Activated B cell treated with CpG ODN at 0.5 μM for 24 hours (primary cell): ENCODE data around the gene STK24. TPM values are rescaled to one million over a fixed set of nuclear protein-coding genes. Genes with fewer than 3 reads are reported as not detected.
A peak's percentile ranks its signal among the peaks of the same experiment; 100 is the strongest.

Experiments used
- ATAC-seq: fragments of 200-7000 bp; cut with Tn5 transposase; one replicate; pipeline ENCODE4 v1.10.0; 2021; ENCODE audit warnings: low read depth, mild to moderate bottlenecking, moderate library complexity
- CTCF ChIA-PET: fragments of 350-600 bp; sonication (Branson Sonifier 250); formaldehyde crosslinking; loops from one replicate; lab custom pipeline; 2021; ENCODE audit warnings: antibody characterized with exemption; lab: Charles Lee
- POLR2A ChIA-PET: fragments of 350-600 bp; sonication (Branson Sonifier 250); formaldehyde crosslinking; loops from one replicate; lab custom pipeline; 2021; ENCODE audit warnings: antibody characterized with exemption; lab: Charles Lee
- DNase-seq: peaks from one replicate; pipeline ENCODE4 v3.0.0; 2022
- H3K27ac Mint-ChIP-seq: one replicate; pipeline ENCODE4 v1.8.0; 2020; ENCODE audit warnings: mixed read lengths
- H3K27me3 Mint-ChIP-seq: one replicate; pipeline ENCODE4 v1.8.0; 2021; ENCODE audit warnings: mixed read lengths
- H3K36me3 Mint-ChIP-seq: one replicate; pipeline ENCODE4 v1.8.0; 2021; ENCODE audit warnings: low read depth, mixed read lengths
- H3K4me1 Mint-ChIP-seq: one replicate; pipeline ENCODE4 v1.8.0; 2021; ENCODE audit warnings: mixed read lengths
- H3K4me3 Mint-ChIP-seq: one replicate; pipeline ENCODE4 v1.8.0; 2020; ENCODE audit warnings: mild to moderate bottlenecking, mixed read lengths
- H3K9me3 Mint-ChIP-seq: one replicate; pipeline ENCODE4 v1.8.0; 2020; ENCODE audit warnings: mixed read lengths
- intact Hi-C: fragments of 100-400 bp; cut with micrococcal nuclease; formaldehyde crosslinking; loops from one replicate; pipeline ENCODE4 v1.15.1; 2024
- total RNA-seq: library from RNA; stranded (reverse); gene quantifications from 2 replicates; pipeline ENCODE4 v1.2.3, GENCODE V29; 2022
- TF ChIP-seq, protein P1 (sequence below): fragments of 200-600 bp; IDR thresholded peaks from one replicate; pipeline ENCODE4 v1.8.0; 2022; ENCODE audit warnings: antibody characterized with exemption, mild to moderate bottlenecking

STK24 gene
- total RNA-seq, 1 donor from 2014 or later, result 84.8 TPM

DNA sequence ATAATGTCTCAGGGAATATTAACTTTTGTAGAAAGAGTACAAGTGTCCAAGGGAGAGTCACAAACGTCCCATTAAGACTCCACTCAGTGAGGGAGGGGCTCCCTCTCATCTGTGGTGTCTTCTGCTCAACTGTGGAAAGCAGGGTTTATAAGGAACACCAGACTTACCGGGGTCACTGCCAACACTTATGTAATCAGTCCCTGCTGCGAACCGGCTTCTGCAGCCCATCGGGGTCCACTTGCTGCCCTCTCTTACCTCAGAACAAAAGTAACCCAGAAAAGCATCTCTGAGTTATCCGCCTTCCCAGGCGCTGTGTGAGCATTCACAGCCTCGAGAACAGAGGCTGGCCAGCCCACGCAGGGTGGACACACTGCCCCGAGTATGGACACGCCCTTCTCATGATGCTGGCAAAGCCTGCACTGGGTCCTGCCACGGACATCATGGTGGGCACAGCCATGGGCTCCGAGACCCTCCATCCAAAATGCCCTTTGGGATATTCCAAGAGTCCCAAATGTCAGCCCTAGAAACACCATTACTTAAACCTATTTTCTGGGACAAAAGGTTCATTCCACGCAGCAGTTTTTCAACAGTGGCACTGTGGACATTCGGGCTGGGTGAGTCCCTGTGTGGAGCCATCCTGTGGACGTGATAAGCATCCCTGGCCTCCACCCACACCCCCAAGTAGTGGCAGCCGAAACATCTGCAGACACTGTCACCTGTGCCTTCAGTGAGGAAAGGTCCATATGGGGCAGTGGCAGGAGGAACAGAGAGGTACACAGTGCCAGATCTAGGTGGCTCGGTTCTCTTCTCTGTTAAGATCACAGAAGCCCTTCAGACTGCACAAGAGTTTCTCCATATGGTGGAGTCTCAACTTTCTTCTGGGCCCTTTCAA, 63.9 kb downstream of the STK24 start:
- no peaks in the 10 kb centered on the region for H3K27me3 Mint-ChIP-seq
- ChIA-PET CTCF (no interaction called here), POLR2A (no interaction called here)
- H3K4me3 Mint-ChIP-seq, result no peak overlapping the region
- H3K27ac Mint-ChIP-seq, result peak overlapping the region; percentile 96
- peaks cover 27% of the 10 kb centered on the region for H3K36me3 Mint-ChIP-seq
- TF ChIP-seq, protein P1, sequence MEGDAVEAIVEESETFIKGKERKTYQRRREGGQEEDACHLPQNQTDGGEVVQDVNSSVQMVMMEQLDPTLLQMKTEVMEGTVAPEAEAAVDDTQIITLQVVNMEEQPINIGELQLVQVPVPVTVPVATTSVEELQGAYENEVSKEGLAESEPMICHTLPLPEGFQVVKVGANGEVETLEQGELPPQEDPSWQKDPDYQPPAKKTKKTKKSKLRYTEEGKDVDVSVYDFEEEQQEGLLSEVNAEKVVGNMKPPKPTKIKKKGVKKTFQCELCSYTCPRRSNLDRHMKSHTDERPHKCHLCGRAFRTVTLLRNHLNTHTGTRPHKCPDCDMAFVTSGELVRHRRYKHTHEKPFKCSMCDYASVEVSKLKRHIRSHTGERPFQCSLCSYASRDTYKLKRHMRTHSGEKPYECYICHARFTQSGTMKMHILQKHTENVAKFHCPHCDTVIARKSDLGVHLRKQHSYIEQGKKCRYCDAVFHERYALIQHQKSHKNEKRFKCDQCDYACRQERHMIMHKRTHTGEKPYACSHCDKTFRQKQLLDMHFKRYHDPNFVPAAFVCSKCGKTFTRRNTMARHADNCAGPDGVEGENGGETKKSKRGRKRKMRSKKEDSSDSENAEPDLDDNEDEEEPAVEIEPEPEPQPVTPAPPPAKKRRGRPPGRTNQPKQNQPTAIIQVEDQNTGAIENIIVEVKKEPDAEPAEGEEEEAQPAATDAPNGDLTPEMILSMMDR, result no peak
- H3K9me3 Mint-ChIP-seq, result no peaks in the 10 kb centered on the region
- peaks cover 100% of the 10 kb centered on the region for H3K4me1 Mint-ChIP-seq
- ATAC-seq (no peak), DNase-seq (no peak)
- intact Hi-C loops, result no loop called here

DNA sequence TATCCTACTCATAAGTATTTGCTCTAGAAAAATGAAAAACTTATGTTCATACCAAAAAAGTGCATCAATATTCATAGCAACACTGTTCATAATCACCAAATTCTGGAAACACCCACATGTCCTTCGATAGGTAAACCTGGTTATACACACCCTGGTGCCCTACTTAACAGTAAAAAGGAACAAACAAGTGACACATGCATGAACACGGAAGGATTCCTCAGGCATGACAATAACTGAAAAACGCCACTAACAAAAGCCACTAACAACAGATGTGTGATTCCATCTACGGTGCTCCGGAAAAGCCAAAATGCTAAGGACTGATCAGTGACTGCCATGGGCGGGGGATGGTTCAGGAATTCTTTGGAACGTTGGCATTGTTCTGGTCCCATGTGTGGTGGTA, 65.5 kb downstream of the STK24 start:
- H3K36me3 Mint-ChIP-seq, result peaks cover 18% of the 10 kb centered on the region
- no peaks in the 10 kb centered on the region for H3K27me3 Mint-ChIP-seq
- intact Hi-C loops, result no loop called here
- peaks cover 100% of the 10 kb centered on the region for H3K4me1 Mint-ChIP-seq
- ATAC-seq, result peak; percentile 28
- TF ChIP-seq, protein P1, result no peak
- no peaks in the 10 kb centered on the region for H3K9me3 Mint-ChIP-seq
- peak overlapping the region; percentile 96 for H3K27ac Mint-ChIP-seq
- POLR2A ChIA-PET, result interaction anchor here (0.7 to 2.7 kb wide), 4 partner anchors 9 to 77 kb away, joined by 3 to 18 read pairs (median 3); no protein-coding TSS in a partner anchor
- peak overlapping the region; percentile 20 for H3K4me3 Mint-ChIP-seq
- DNase-seq, result no peak
- CTCF ChIA-PET, result no interaction called here

DNA sequence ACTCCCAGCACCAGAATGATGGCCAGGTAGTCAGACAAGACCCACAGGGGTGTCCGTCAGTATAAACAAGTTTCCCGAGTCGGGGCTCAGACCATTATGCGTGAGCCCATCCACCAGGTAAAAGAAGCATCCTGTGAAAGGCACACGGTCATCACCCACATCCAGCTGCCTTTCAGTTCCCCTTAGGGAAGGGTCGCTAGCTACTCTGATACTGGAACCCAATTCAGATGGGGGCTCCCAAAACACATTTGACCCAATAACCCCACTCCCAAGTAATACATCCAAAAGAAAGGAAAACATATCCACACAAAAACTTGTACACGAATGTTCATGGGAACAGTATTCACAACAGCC, 66.8 kb downstream of the STK24 start:
- Mint-ChIP-seq H3K4me3 (peak overlapping the region; percentile 9), H3K4me1 (peaks cover 100% of the 10 kb centered on the region), H3K27ac (peak overlapping the region; percentile 96), H3K27me3 (no peaks in the 10 kb centered on the region), H3K9me3 (no peaks in the 10 kb centered on the region), H3K36me3 (peaks cover 12% of the 10 kb centered on the region)
- DNase-seq (no peak), ATAC-seq (no peak)
- CTCF ChIA-PET, result interaction anchor here (0.6 kb wide), 1 partner anchor 143 kb away, joined by 3 read pairs; no protein-coding TSS in a partner anchor
- intact Hi-C loops, result no loop called here
- TF ChIP-seq, protein P1, result no peak
- POLR2A ChIA-PET, result interaction anchor here (0.5 to 2.7 kb wide), 9 partner anchors 10 to 67 kb away, joined by 3 to 18 read pairs (median 5); partner anchors contain the start of gene STK24

DNA sequence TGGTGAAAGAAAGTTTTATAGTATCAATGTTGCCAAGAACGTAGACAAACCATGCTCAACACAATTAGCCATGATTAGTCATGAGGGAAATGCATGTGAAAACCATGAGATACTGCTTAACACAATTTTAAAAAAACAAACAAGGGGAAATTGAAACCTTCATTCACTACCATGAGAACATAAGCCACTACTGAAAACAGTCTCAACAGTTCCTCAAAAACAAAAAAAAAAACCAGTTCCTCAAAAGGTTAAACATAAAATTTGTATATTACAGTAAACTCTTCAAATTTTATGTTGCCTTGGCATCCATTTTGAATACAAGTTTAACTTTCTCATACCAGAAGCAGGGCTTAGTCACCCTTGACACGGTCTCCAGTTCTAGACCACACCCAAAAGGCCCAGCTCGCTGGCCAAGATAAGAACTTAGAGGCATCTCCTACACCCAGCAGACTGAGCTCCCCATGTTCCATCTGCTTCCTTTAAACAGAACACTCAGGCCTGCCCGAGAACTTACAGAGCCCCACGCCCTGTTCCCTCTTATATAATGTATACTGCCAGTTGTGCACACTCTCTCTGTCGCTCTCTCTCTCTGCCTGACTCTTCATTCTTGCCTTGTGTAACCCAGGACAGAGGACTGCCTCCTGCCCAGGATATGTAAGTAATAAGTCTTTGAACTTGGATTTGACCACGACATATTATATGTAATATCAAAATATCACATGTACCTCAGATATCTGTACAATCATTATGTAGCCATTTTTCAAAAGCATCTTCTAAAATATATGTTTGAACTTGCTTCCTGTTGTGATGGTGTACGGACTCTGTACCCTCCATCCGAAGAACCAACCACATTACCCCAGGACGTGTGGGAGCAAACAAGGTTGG, 67.4 kb downstream of the STK24 start:
- H3K27me3 Mint-ChIP-seq, result no peaks in the 10 kb centered on the region
- peak; percentile 84 for ATAC-seq
- ChIA-PET POLR2A (interaction anchor here (0.5 to 2.7 kb wide), 9 partner anchors 9 to 774 kb away, joined by 3 to 18 read pairs (median 6); partner anchors contain the start of gene STK24), CTCF (interaction anchor here (0.6 to 1.2 kb wide), 3 partner anchors 26 to 144 kb away, joined by 3 read pairs; no protein-coding TSS in a partner anchor)
- DNase-seq, result no peak
- intact Hi-C loops, result loop anchor here (1.0 to 5.0 kb wide), 5 partner anchors 8 to 62 kb away; no protein-coding TSS in a partner anchor
- H3K4me1 Mint-ChIP-seq, result peaks cover 100% of the 10 kb centered on the region
- TF ChIP-seq, protein P1, result no peak
- peaks cover 11% of the 10 kb centered on the region for H3K36me3 Mint-ChIP-seq
- H3K4me3 Mint-ChIP-seq, result peak overlapping the region; percentile 71
- H3K9me3 Mint-ChIP-seq, result no peaks in the 10 kb centered on the region
- H3K27ac Mint-ChIP-seq, result peak overlapping the region; percentile 96
